GM23248 (cell line): Measurements from ENCODE around the gene CARTPT. TPM values are rescaled to one million over a fixed set of nuclear protein-coding genes. Genes with fewer than 3 reads are reported as not detected.

Experiments
- DNase-seq: peaks from one replicate; pipeline ENCODE4 v3.0.0-alpha.2; 2015
- H2AFZ ChIP-seq: fragments of 200-600 bp; sonication (generic); 2 replicates; pipeline ENCODE4 v1.6.1; 2016; ENCODE audit warnings: antibody characterized with exemption
- H3F3A ChIP-seq: fragments of 200-600 bp; sonication (generic); 2 replicates; pipeline ENCODE4 v1.6.1; 2016; ENCODE audit warnings: mild to moderate bottlenecking, antibody characterized with exemption, mixed run types; ENCODE audit not compliant: insufficient read depth
- H3K27ac ChIP-seq: fragments of 200-600 bp; sonication (generic); 2 replicates; pipeline ENCODE4 v1.5.1; 2016; ENCODE audit warnings: mild to moderate bottlenecking
- H3K27me3 ChIP-seq: fragments of 200-600 bp; sonication (generic); replicated peaks from 2 replicates; pipeline ENCODE4 v1.6.1; 2016; ENCODE audit warnings: mild to moderate bottlenecking; ENCODE audit not compliant: insufficient read depth
- H3K36me3 ChIP-seq: fragments of 200-600 bp; sonication (generic); 2 replicates; pipeline ENCODE4 v1.6.1; 2016; ENCODE audit warnings: low read depth, mild to moderate bottlenecking
- H3K4me1 ChIP-seq: fragments of 200-600 bp; sonication (generic); 2 replicates; pipeline ENCODE4 v1.6.1; 2016; ENCODE audit warnings: mild to moderate bottlenecking; ENCODE audit not compliant: insufficient read depth
- H3K4me2 ChIP-seq: fragments of 200-600 bp; sonication (generic); one replicate; pipeline ENCODE4 v1.6.1; 2016; ENCODE audit warnings: mild to moderate bottlenecking; ENCODE audit not compliant: unreplicated experiment
- H3K4me3 ChIP-seq: fragments of 200-600 bp; sonication (generic); 2 replicates; pipeline ENCODE4 v1.5.1; 2016; ENCODE audit warnings: mild to moderate bottlenecking
- H3K79me2 ChIP-seq: fragments of 200-600 bp; sonication (generic); 2 replicates; pipeline ENCODE4 v1.6.1; 2016; ENCODE audit warnings: mild to moderate bottlenecking; ENCODE audit not compliant: insufficient read depth
- H3K9ac ChIP-seq: fragments of 200-600 bp; sonication (generic); 2 replicates; pipeline ENCODE4 v1.6.1; 2016; ENCODE audit warnings: mild to moderate bottlenecking
- H3K9me2 ChIP-seq: fragments of 200-600 bp; sonication (generic); 2 replicates; pipeline ENCODE4 v1.6.1; 2016; ENCODE audit warnings: mixed run types, mild to moderate bottlenecking, moderate library complexity; ENCODE audit not compliant: insufficient read depth
- H3K9me3 ChIP-seq: fragments of 200-600 bp; sonication (generic); one replicate; pipeline ENCODE4 v1.6.1; 2017; ENCODE audit warnings: low read depth
- H4K20me1 ChIP-seq: fragments of 200-600 bp; sonication (generic); 2 replicates; pipeline ENCODE4 v1.6.0; 2016; ENCODE audit not compliant: insufficient read depth
- EZH2 ChIP-seq: fragments of 200-600 bp; sonication (generic); IDR thresholded peaks from 2 replicates; pipeline ENCODE4 v1.6.1; 2018; ENCODE audit warnings: antibody characterized with exemption, mild to moderate bottlenecking; ENCODE audit not compliant: insufficient read depth, poor library complexity, severe bottlenecking
- EZH2phosphoT487 ChIP-seq: fragments of 200-600 bp; sonication (generic); IDR thresholded peaks from 2 replicates; pipeline ENCODE4 v1.6.1; 2018; ENCODE audit warnings: antibody characterized with exemption, moderate library complexity, mild to moderate bottlenecking, low read depth; ENCODE audit not compliant: insufficient read depth
- WGBS, 2 experiments: methylation state at CpG; one replicate each; pipeline ENCODE4 v1.1.6; 2015 to 2017; ENCODE audit warnings: low lambda C conversion rate in 2 of 2, low coverage in 1 of 2; ENCODE audit errors: missing lambda C conversion rate in 2 of 2; 5-methylcytosine and 5-hydroxymethylcytosine counted together
- in situ Hi-C: fragments of 300-500 bp; cut with MboI; formaldehyde crosslinking; loops from 2 replicates; pipeline ENCODE4 v1.15.0; 2020
- polyA plus RNA-seq: library from polyadenylated mRNA; unstranded; fragments of >200 nt; fragmentation: Nextera tagmentation; extraction: Ambion mirVana; gene quantifications from 2 replicates; pipeline ENCODE4 v1.2.1, GENCODE V29; 2016
- total RNA-seq: library from RNA; depleted of rRNA; stranded (reverse); fragments of >200 nt; shearing (Covaris generic); gene quantifications from 2 replicates; pipeline ENCODE4 v1.2.3, GENCODE V29; 2014

The CARTPT gene
- total and polyA plus RNA-seq, 2 experiments from 2014 or later, result not detected

- Histone ChIP-seq H3K27me3 (peaks cover 18% of the 10 kb centered on the region), H3K79me2 (no peaks in the 10 kb centered on the region), H3K9ac (no peak overlapping the region), H3K4me2 (no peak overlapping the region), H2AFZ (no peak overlapping the region), H3K27ac (no peak overlapping the region), H4K20me1 (no peaks in the 10 kb centered on the region), H3F3A (no peaks in the 10 kb centered on the region), H3K9me3 (no peaks in the 10 kb centered on the region), H3K4me1 (no peaks in the 10 kb centered on the region), H3K4me3 (no peak overlapping the region), H3K9me2 (no peaks in the 10 kb centered on the region), H3K36me3 (no peaks in the 10 kb centered on the region)
- WGBS, 2 experiments, result 2 to 5% methylated on average over 3 of the region's 3 CpGs
- no peak for TF ChIP-seq EZH2
- no peak for TF ChIP-seq EZH2phosphoT487
- DNase-seq, result peak; percentile 32
- in situ Hi-C loops, result no loop called here
Observed at GRCh38 chr5:71681296-71681695, 37.8 kb upstream of the CARTPT start.

GRCh38 chr5:71684309-71684708, 34.8 kb upstream of the CARTPT start:
- Histone ChIP-seq H2AFZ (no peak overlapping the region), H3K27ac (no peak overlapping the region), H3K9me3 (no peaks in the 10 kb centered on the region), H3K79me2 (no peaks in the 10 kb centered on the region), H3K4me3 (no peak overlapping the region), H3K27me3 (peaks cover 12% of the 10 kb centered on the region), H3F3A (no peaks in the 10 kb centered on the region), H3K4me1 (no peaks in the 10 kb centered on the region), H3K9me2 (no peaks in the 10 kb centered on the region), H3K9ac (no peak overlapping the region), H4K20me1 (no peaks in the 10 kb centered on the region), H3K36me3 (no peaks in the 10 kb centered on the region), H3K4me2 (no peak overlapping the region)
- 45 to 66% methylated on average over 2 of the region's 2 CpGs for WGBS, 2 experiments
- in situ Hi-C loops, result no loop called here
- no peak for TF ChIP-seq EZH2
- no peak for DNase-seq

- Histone ChIP-seq H3K9me2 (no peaks in the 10 kb centered on the region), H3K27me3 (peaks cover 22% of the 10 kb centered on the region; the same call in 1 of the 2 replicates), H3K9ac (no peak overlapping the region), H4K20me1 (no peaks in the 10 kb centered on the region), H3K4me3 (no peak overlapping the region), H3K27ac (no peak overlapping the region), H3K4me1 (no peaks in the 10 kb centered on the region), H3K4me2 (no peak overlapping the region), H3F3A (no peaks in the 10 kb centered on the region), H3K36me3 (no peaks in the 10 kb centered on the region), H2AFZ (no peak overlapping the region), H3K9me3 (no peaks in the 10 kb centered on the region), H3K79me2 (no peaks in the 10 kb centered on the region)
- no peak for TF ChIP-seq EZH2
- no peak for TF ChIP-seq EZH2phosphoT487
- WGBS, 2 experiments, result 24 to 32% methylated on average over 7 of the region's 7 CpGs
- in situ Hi-C loops, result no loop called here
- no peak for DNase-seq
Observed at GRCh38 chr5:71693828-71694427, 25.1 kb upstream of the CARTPT start.

DNA sequence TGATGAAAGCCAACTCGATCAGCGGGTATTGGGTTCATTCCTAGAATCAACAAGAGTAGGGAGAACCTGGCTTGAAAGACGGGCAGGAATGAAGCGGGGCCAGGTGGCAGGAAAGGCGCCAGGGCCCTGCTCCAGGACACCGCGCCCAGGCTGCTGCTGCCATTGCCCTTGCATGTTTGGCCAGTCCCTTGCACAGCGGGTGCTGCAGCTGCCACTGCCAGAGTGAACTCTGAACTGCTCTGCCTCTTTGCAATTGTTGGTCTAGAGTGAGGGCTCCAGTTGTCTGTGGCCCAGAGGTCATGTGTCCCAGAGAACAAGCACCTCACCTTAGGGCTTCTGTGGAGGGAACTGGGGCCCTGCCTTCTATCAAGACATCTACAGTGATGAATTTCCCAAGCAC, 24.0 kb upstream of the CARTPT start:
- Histone ChIP-seq H3K4me3 (no peak overlapping the region), H3K9me3 (no peaks in the 10 kb centered on the region), H3K79me2 (no peaks in the 10 kb centered on the region), H3F3A (no peaks in the 10 kb centered on the region), H3K27ac (no peak overlapping the region), H4K20me1 (no peaks in the 10 kb centered on the region), H3K9me2 (no peaks in the 10 kb centered on the region), H3K4me2 (no peak overlapping the region), H3K9ac (no peak overlapping the region), H3K4me1 (no peaks in the 10 kb centered on the region), H3K27me3 (peaks cover 20% of the 10 kb centered on the region; the same call in 1 of the 2 replicates), H3K36me3 (no peaks in the 10 kb centered on the region), H2AFZ (no peak overlapping the region)
- 82 to 85% methylated on average over 8 of the region's 8 CpGs for WGBS, 2 experiments
- in situ Hi-C loops, result no loop called here
- TF ChIP-seq EZH2, result no peak
- no peak for TF ChIP-seq EZH2phosphoT487
- no peak for DNase-seq

- no peaks in the 10 kb centered on the region for H3F3A ChIP-seq
- TF ChIP-seq EZH2, result no peak
- no peak for TF ChIP-seq EZH2phosphoT487
- no peak overlapping the region for H3K27ac ChIP-seq
- no peak overlapping the region for H2AFZ ChIP-seq
- H3K9me2 ChIP-seq, result no peaks in the 10 kb centered on the region
- peaks cover 15% of the 10 kb centered on the region; the same call in 1 of the 2 replicates for H3K27me3 ChIP-seq
- no peaks in the 10 kb centered on the region for H4K20me1 ChIP-seq
- DNase-seq, result no peak
- H3K9me3 ChIP-seq, result no peaks in the 10 kb centered on the region
- no peak overlapping the region for H3K4me3 ChIP-seq
- no peak overlapping the region for H3K4me2 ChIP-seq
- no peaks in the 10 kb centered on the region for H3K79me2 ChIP-seq
- in situ Hi-C loops, result no loop called here
- no peak overlapping the region for H3K9ac ChIP-seq
- H3K36me3 ChIP-seq, result no peaks in the 10 kb centered on the region
- no peaks in the 10 kb centered on the region for H3K4me1 ChIP-seq
Observed at GRCh38 chr5:71695595-71695994, 23.5 kb upstream of the CARTPT start.
